Thyroid gland (tissue), 4 donors: ENCODE data around the gene BMP6.

ENCODE experiments used
- CTCF ChIP-seq, 6 experiments: fragments of 200-600 bp in 3 of 6; fragments of 450-650 bp in 3 of 6; sonication (generic) in 3 of 6; IDR thresholded peaks; one replicate each; pipeline ENCODE4 v1.5.1; 2016 to 2019; ENCODE audit warnings: antibody characterized with exemption in 6 of 6, mild to moderate bottlenecking in 2 of 6, inconsistent platforms in 1 of 6, moderate library complexity in 1 of 6
- POLR2A ChIP-seq, 2 donors: fragments of 450-650 bp; IDR thresholded peaks; one replicate each; pipeline ENCODE4 v1.6.1; 2017; ENCODE audit warnings: antibody characterized with exemption in 2 of 2, mild to moderate bottlenecking in 2 of 2, moderate library complexity in 1 of 2

- TF ChIP-seq CTCF (IDR thresholded peaks at IDR 0.05): no peak
- no peak for TF ChIP-seq POLR2A (IDR thresholded peaks at IDR 0.05)
Measured at GRCh38 chr6:7883381-7883780, 157.5 kb downstream of the BMP6 start.
